GM19468 (cell line): ENCODE results near the gene CIDEA.
"Not testable (repeated sequence)": the region's sequence is repeated elsewhere in the genome, so short reads cannot be mapped to it uniquely, and the experiment has no call there.

Source experiments
- ATAC-seq: cut with Tn5 transposase; IDR thresholded peaks from one replicate; pipeline ENCODE4 v1.9.1; 2021; ENCODE audit warnings: mild to moderate bottlenecking, moderate library complexity, moderate number of reproducible peaks; ENCODE audit not compliant: unreplicated experiment; ENCODE audit errors: extremely low read depth

The CIDEA gene

GRCh38 chr18:12236934-12237832, 17.0 kb upstream of the CIDEA start:
- no peak for ATAC-seq

GRCh38 chr18:12238826-12239225, 15.3 kb upstream of the CIDEA start:
- ATAC-seq = no peak

DNA sequence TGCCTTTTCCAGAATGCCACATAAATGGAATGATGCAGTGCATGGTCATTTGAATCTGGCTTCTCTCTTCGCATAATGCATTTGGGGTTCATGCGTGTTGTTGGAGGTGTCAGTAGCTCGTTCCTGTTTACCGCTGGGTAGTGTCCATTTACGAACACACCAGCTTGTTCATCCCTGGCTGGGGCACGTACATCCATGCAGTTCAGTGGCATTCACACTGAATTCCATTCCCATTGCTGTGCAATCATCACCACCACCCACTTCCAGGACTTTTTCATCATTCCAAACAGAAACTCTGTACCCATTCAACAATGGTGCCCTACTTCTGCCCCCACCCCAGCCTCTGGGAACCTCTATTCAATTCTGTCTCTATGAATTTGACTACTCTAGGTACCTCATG, 14.7 kb upstream of the CIDEA start:
- ATAC-seq = no peak

GRCh38 chr18:12242658-12243260, 11.4 kb upstream of the CIDEA start:
- ATAC-seq = no peak

- ATAC-seq = not testable (repeated sequence)
These were observed 10.9 kb upstream of the CIDEA start for GRCh38 chr18:12243272-12243671.

GRCh38 chr18:12245793-12246135, 8.4 kb upstream of the CIDEA start:
- ATAC-seq = no peak

GRCh38 chr18:12246849-12247808, 7.0 kb upstream of the CIDEA start:
- ATAC-seq = no peak

DNA sequence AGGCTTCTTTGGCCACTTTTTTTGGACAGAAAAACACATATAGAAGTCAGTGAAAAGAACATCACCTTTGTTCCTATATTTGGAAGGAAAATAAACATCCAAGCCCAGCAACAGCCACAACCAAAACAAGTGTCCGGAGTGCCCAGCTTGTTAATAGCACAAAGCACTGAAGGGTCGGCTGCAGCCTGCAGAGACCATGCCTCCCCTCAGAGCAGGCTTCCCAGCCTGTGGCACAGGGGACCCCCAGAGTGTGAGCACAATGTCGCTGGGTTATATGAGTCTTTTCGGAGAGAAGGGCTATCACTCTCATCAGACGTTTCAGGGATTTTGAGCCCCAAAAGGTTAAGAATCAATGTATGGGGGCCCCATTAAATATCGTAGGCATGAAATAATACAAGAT, 6.2 kb upstream of the CIDEA start:
- no peak for ATAC-seq

GRCh38 chr18:12248926-12249720, 5.0 kb upstream of the CIDEA start:
- ATAC-seq = no peak

- no peak for ATAC-seq
These were observed 2.9 kb upstream of the CIDEA start for GRCh38 chr18:12251311-12251710.

GRCh38 chr18:12252061-12252460, 2.1 kb upstream of the CIDEA start:
- ATAC-seq = no peak

DNA sequence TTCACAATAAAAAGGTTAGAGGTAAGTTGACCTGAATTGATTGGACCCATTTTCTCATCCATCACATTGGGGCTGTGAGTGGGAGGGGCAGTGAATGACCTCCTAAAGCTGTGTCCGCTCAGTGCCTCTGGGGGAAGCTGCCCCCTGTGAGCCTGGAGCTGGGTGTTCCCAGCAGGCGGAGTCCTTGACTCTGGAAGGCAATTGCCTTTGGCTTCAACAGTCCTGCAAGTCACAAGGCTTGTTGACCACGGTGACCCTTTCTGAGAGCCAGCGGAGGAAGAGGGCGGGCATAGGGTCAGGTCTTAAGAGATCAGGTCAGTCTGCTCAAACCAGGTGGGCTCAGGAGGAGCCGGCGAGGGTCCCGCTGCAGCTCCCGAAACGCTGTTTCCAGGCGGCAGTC, 1.1 kb upstream of the CIDEA start:
- ATAC-seq = no peak

GRCh38 chr18:12253663-12254135, 462 bp upstream of the CIDEA start:
- no peak for ATAC-seq

GRCh38 chr18:12254820-12255511, 805 bp downstream of the CIDEA start:
- ATAC-seq = no peak

- ATAC-seq = no peak
These were observed 1.5 kb downstream of the CIDEA start for GRCh38 chr18:12255626-12256026.

DNA sequence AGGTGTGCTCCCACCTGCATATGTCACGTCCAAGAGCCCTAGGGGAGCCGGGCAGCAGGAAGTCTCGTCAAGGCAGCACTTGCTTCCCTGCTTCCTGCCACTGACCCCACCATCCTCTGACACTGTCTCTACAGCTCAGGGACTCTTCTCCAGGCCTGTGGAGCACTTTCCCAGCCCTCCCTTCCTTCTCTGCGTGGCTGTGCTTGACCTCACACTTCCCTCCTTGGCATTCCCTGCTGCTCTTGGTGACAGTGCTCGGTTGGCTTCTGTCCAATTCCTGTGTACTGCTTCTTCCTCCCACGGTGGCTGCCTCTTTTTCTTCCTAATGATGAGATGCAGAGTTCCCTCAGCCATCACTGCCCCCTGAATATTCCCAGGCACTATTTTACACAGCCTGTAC, 2.8 kb downstream of the CIDEA start:
- no peak for ATAC-seq

DNA sequence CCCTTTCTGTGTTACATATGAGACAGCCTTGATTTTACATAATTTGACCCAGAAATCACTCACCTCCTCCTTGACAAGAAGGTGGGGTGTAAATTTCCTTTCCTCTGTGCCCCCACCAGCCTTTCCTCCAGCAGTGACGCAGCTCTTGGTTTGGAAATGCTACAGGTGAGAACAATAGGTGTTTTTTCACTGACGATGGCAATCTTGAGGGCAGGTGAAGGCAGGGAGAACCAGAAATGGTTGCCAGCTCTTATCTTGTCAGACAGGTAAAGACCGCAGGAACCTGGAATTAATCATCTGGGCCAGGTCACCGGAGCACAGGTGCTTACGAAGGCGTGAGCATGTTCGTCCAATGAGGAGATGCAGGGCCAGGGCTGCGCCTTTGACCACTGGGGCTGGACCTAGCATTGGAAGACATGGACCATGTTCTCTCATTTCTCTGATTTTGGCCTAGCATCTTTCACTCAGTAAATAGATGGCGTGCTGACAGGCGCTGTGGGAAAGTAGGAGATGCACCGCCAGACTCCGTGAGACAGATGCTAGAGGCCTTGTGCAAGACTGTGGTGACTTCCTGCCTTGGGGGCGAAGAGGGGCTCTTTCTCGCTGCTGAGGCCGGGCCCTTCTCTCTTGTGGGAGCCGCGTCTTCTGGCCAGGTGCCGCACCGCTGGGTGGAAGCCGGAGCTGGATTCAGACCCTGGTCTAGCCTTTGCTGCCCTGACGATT, 4.0 kb downstream of the CIDEA start:
- no peak for ATAC-seq
